Mesenchymal stem cell (in vitro differentiated cells and primary cell): ENCODE data around the gene LDLRAD2.
A peak's percentile ranks its signal among the peaks of the same experiment; 100 is the strongest.

Source experiments
- DNase-seq: peaks from one replicate; pipeline ENCODE4 v3.0.0-alpha.2; 2013
- H2AFZ ChIP-seq: one replicate; pipeline ENCODE4 v1.6.1; 2013; ENCODE audit warnings: low read depth, mild to moderate bottlenecking, control low read depth, inconsistent platforms, low read length, moderate library complexity
- H2AK5ac ChIP-seq: 2 replicates; pipeline ENCODE4 v1.6.1; 2013; ENCODE audit warnings: low read length, moderate library complexity, mild to moderate bottlenecking, inconsistent platforms; ENCODE audit not compliant: severe bottlenecking
- H2BK120ac ChIP-seq: one replicate; pipeline ENCODE4 v1.6.1; 2013; ENCODE audit warnings: low read depth, mild to moderate bottlenecking, inconsistent platforms, low read length, moderate library complexity
- H2BK12ac ChIP-seq, 2 experiments: one replicate each; pipeline ENCODE4 v1.6.1; 2013; ENCODE audit warnings: inconsistent platforms in 2 of 2, low read length in 2 of 2, mild to moderate bottlenecking in 2 of 2, moderate library complexity in 2 of 2, control low read depth in 1 of 2
- H2BK15ac ChIP-seq: one replicate; pipeline ENCODE4 v1.6.1; 2013; ENCODE audit warnings: mild to moderate bottlenecking, low read depth, inconsistent platforms; ENCODE audit not compliant: poor library complexity, severe bottlenecking
- H2BK5ac ChIP-seq: 2 replicates; pipeline ENCODE4 v1.6.1; 2013; ENCODE audit warnings: low read depth, mild to moderate bottlenecking, low read length, control low read depth, inconsistent platforms; ENCODE audit not compliant: poor library complexity, severe bottlenecking
- H3K14ac ChIP-seq, 2 experiments: one replicate each; pipeline ENCODE4 v1.6.1; 2013; ENCODE audit warnings: inconsistent platforms in 2 of 2, low read length in 2 of 2, control low read depth in 1 of 2, mild to moderate bottlenecking in 1 of 2, moderate library complexity in 1 of 2
- H3K18ac ChIP-seq, 2 experiments: one replicate each; pipeline ENCODE4 v1.6.1; 2013; ENCODE audit warnings: inconsistent platforms in 2 of 2, low read length in 2 of 2, control low read depth in 1 of 2, low read depth in 1 of 2, mild to moderate bottlenecking in 1 of 2
- H3K23ac ChIP-seq, 2 experiments: one replicate each; pipeline ENCODE4 v1.6.1; 2013; ENCODE audit warnings: inconsistent platforms in 2 of 2, low read length in 2 of 2, mild to moderate bottlenecking in 2 of 2, moderate library complexity in 2 of 2, control low read depth in 1 of 2
- H3K27ac ChIP-seq: 2 replicates; pipeline ENCODE4 v1.5.1; 2013; ENCODE audit warnings: mild to moderate bottlenecking, moderate library complexity, low read length, control low read depth, inconsistent platforms; ENCODE audit not compliant: poor library complexity, severe bottlenecking
- H3K27me3 ChIP-seq, 2 experiments: 2 replicates each; pipeline versions ENCODE4 v1.6.1 to v1.7.0; 2013; ENCODE audit warnings: low read length in 2 of 2, mild to moderate bottlenecking in 2 of 2, moderate library complexity in 2 of 2, control low read depth in 1 of 2, inconsistent platforms in 1 of 2; ENCODE audit not compliant: control insufficient read depth in 1 of 2, insufficient read depth in 1 of 2
- H3K36me3 ChIP-seq, 2 experiments: 2 replicates each; pipeline versions ENCODE4 v1.6.1 to v1.7.0; 2013; ENCODE audit warnings: low read length in 2 of 2, control low read depth in 1 of 2, inconsistent platforms in 1 of 2, low read depth in 1 of 2, mild to moderate bottlenecking in 1 of 2; ENCODE audit not compliant: insufficient read depth in 2 of 2, control insufficient read depth in 1 of 2
- H3K4ac ChIP-seq, 2 experiments: one replicate each; pipeline ENCODE4 v1.6.1; 2013; ENCODE audit warnings: inconsistent platforms in 2 of 2, low read length in 2 of 2, mild to moderate bottlenecking in 2 of 2, moderate library complexity in 2 of 2, control low read depth in 1 of 2, low read depth in 1 of 2
- H3K4me1 ChIP-seq: 2 replicates; pipeline ENCODE4 v1.6.1; 2013; ENCODE audit warnings: low read depth, low read length, control low read depth; ENCODE audit not compliant: control insufficient read depth, insufficient read depth
- H3K4me2 ChIP-seq: 2 replicates; pipeline ENCODE4 v1.6.1; 2013; ENCODE audit warnings: low read length, mild to moderate bottlenecking, inconsistent platforms; ENCODE audit not compliant: poor library complexity, severe bottlenecking
- H3K4me3 ChIP-seq, 2 experiments: 2 replicates each; pipeline versions ENCODE4 v1.5.1 to v1.7.0; 2013; ENCODE audit warnings: low read length in 2 of 2, mild to moderate bottlenecking in 2 of 2, control low read depth in 1 of 2, low read depth in 1 of 2; ENCODE audit not compliant: insufficient read depth in 1 of 2
- H3K79me1 ChIP-seq: replicated peaks from 2 replicates; pipeline ENCODE4 v1.6.1; 2013; ENCODE audit warnings: mild to moderate bottlenecking, control low read depth, low read length, inconsistent platforms; ENCODE audit not compliant: poor library complexity, severe bottlenecking
- H3K9ac ChIP-seq: 2 replicates; pipeline ENCODE4 v1.7.0; 2013; ENCODE audit warnings: mild to moderate bottlenecking, low read length, moderate library complexity
- H3K9me3 ChIP-seq: 2 replicates; pipeline ENCODE4 v1.7.0; 2013; ENCODE audit warnings: mild to moderate bottlenecking, low read length; ENCODE audit not compliant: control insufficient read depth
- H4K8ac ChIP-seq: one replicate; pipeline ENCODE4 v1.6.1; 2013; ENCODE audit warnings: inconsistent platforms, mild to moderate bottlenecking, low read length, moderate library complexity
- H4K91ac ChIP-seq: one replicate; pipeline ENCODE4 v1.6.1; 2013; ENCODE audit warnings: mild to moderate bottlenecking, low read length, inconsistent platforms
- WGBS: methylation state at CpG from one replicate; pipeline ENCODE4 v1.1.7; 2013; ENCODE audit warnings: mixed read lengths; 5-methylcytosine and 5-hydroxymethylcytosine counted together

The LDLRAD2 gene

DNA sequence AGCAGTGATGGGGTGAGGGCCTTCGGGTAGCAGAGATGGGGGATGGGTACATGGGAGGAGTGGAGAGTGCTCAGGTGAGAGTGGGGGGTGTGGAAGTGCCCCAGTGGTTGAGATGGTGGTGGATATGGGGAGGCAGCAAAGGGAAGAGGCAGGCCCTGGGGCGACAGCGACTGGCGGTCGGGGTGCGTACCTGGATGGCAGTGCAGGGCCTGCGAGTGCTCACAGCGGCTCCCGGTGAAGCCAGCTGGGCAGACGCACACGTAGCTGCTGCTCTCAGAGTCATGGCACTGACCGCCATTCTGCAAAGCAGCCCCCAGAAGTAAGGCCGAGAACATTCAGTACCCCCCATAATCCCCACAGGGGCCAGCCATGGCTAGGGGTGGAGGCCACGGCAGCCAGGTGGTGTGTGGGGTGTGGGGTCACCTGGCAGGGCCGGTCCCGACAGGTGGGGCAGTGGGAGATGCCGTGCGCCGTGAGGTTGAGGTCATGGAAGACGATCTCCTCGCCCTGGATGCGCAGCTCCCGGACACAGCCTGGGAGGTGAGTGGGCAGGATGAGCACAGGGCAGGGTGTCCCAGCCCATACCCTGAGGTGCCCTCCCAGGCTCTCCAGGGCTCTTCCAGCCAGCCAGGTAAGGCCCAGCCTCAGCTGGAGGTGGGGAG lies 18.9 kb downstream of the LDLRAD2 start:
- Histone ChIP-seq H3K4me2 (no peak overlapping the region), H3K9ac (no peak overlapping the region), H2AFZ (no peak overlapping the region), H3K18ac (no peak overlapping the region), H3K9me3 (no peaks in the 10 kb centered on the region), H3K36me3 (peaks cover 97 to 98% of the 10 kb centered on the region in 2 experiments), H4K8ac (no peak overlapping the region), H3K23ac (no peak overlapping the region), H2BK15ac (no peak overlapping the region), H3K27me3 (no peaks in the 10 kb centered on the region), H3K79me1 (peaks cover 20% of the 10 kb centered on the region), H3K27ac (no peak overlapping the region), H3K4me3 (no peak overlapping the region), H3K4me1 (peaks cover 5% of the 10 kb centered on the region), H2AK5ac (no peak overlapping the region), H2BK120ac (no peak overlapping the region), H4K91ac (no peak overlapping the region), H3K14ac (no peak overlapping the region), H3K4ac (no peak overlapping the region), H2BK5ac (no peak overlapping the region), H2BK12ac (no peak overlapping the region)
- DNase-seq: no peak
- WGBS: 99% methylated on average over 21 of the region's 23 CpGs

- Histone ChIP-seq H2AK5ac (no peak overlapping the region), H3K9me3 (no peaks in the 10 kb centered on the region), H2BK5ac (no peak overlapping the region), H3K23ac (no peak overlapping the region), H3K4me3 (no peak overlapping the region), H2AFZ (no peak overlapping the region), H3K27me3 (no peaks in the 10 kb centered on the region), H4K8ac (no peak overlapping the region), H3K14ac (no peak overlapping the region), H3K79me1 (peaks cover 18% of the 10 kb centered on the region), H2BK15ac (no peak overlapping the region), H3K9ac (no peak overlapping the region), H2BK120ac (no peak overlapping the region), H3K4me1 (peaks cover 2% of the 10 kb centered on the region), H2BK12ac (no peak overlapping the region), H3K27ac (no peak overlapping the region), H4K91ac (no peak overlapping the region), H3K36me3 (peaks cover 95 to 96% of the 10 kb centered on the region in 2 experiments), H3K4ac (no peak overlapping the region), H3K4me2 (no peak overlapping the region), H3K18ac (no peak overlapping the region)
- WGBS: 93% methylated on average over 13 of the region's 14 CpGs
- no peak for DNase-seq
These were observed 19.4 kb downstream of the LDLRAD2 start for GRCh38 chr1:21831454-21831970.

- H3K4ac ChIP-seq: no peak overlapping the region
- H3K4me2 ChIP-seq: no peak overlapping the region
- H2BK12ac ChIP-seq: no peak overlapping the region
- H2BK15ac ChIP-seq: no peak overlapping the region
- H2BK5ac ChIP-seq: no peak overlapping the region
- H3K14ac ChIP-seq: no peak overlapping the region
- H2AK5ac ChIP-seq: no peak overlapping the region
- no peak overlapping the region for H3K9ac ChIP-seq
- DNase-seq: no peak
- H3K79me1 ChIP-seq: peaks cover 18% of the 10 kb centered on the region
- H2BK120ac ChIP-seq: no peak overlapping the region
- H3K9me3 ChIP-seq: no peaks in the 10 kb centered on the region
- H4K8ac ChIP-seq: no peak overlapping the region
- peaks cover 2% of the 10 kb centered on the region for H3K4me1 ChIP-seq
- no peaks in the 10 kb centered on the region for H3K27me3 ChIP-seq
- no peak overlapping the region for H3K18ac ChIP-seq
- 99% methylated on average over 10 of the region's 11 CpGs for WGBS
- no peak overlapping the region for H2AFZ ChIP-seq
- H3K27ac ChIP-seq: no peak overlapping the region
- H3K4me3 ChIP-seq: peak overlapping the region in 1 of 2 experiments; percentile 32
- peaks cover 95 to 96% of the 10 kb centered on the region in 2 experiments for H3K36me3 ChIP-seq
- H3K23ac ChIP-seq: no peak overlapping the region
- no peak overlapping the region for H4K91ac ChIP-seq
These were observed 21.4 kb downstream of the LDLRAD2 start for GRCh38 chr1:21833392-21833976.

GRCh38 chr1:21834094-21834493 lies 22.0 kb downstream of the LDLRAD2 start:
- no peak overlapping the region for H3K27ac ChIP-seq
- H3K14ac ChIP-seq: no peak overlapping the region
- no peak overlapping the region for H3K4me3 ChIP-seq
- H3K4me2 ChIP-seq: no peak overlapping the region
- no peaks in the 10 kb centered on the region for H3K9me3 ChIP-seq
- WGBS: no CpG with 5 or more reads among the region's 1 CpG
- H2BK5ac ChIP-seq: no peak overlapping the region
- peaks cover 2% of the 10 kb centered on the region for H3K4me1 ChIP-seq
- H2BK15ac ChIP-seq: no peak overlapping the region
- no peak overlapping the region for H4K91ac ChIP-seq
- no peak overlapping the region for H3K18ac ChIP-seq
- peaks cover 95 to 96% of the 10 kb centered on the region in 2 experiments for H3K36me3 ChIP-seq
- H4K8ac ChIP-seq: no peak overlapping the region
- no peak for DNase-seq
- H3K9ac ChIP-seq: no peak overlapping the region
- H2AFZ ChIP-seq: no peak overlapping the region
- H2BK12ac ChIP-seq: no peak overlapping the region
- no peak overlapping the region for H3K4ac ChIP-seq
- H3K27me3 ChIP-seq: no peaks in the 10 kb centered on the region
- H2AK5ac ChIP-seq: no peak overlapping the region
- no peak overlapping the region for H3K23ac ChIP-seq
- no peak overlapping the region for H2BK120ac ChIP-seq
- peaks cover 21% of the 10 kb centered on the region for H3K79me1 ChIP-seq
